IMR-90 (cell line): Measurements from ENCODE around the gene RALGPS1. TPM values are rescaled to one million over a fixed set of nuclear protein-coding genes. Genes with fewer than 3 reads are reported as not detected.
A peak's percentile ranks its signal among the peaks of the same experiment; 100 is the strongest.

Experiments used
- ATAC-seq: fragments of 200-7000 bp; cut with Tn5 transposase; 2 replicates; pipeline ENCODE4 v1.9.1; 2020; ENCODE audit warnings: low read depth, mild to moderate bottlenecking, moderate library complexity
- BruUV-seq: library from RNA; stranded (reverse); fragments of 400-500 nt; replicated peaks from 2 replicates; lab custom pipeline; 2021; lab: Mats Ljungman, UMichigan
- CTCF ChIA-PET: fragments of 300-600 bp; formaldehyde crosslinking; extraction: SDS; loops from one replicate; lab custom pipeline; 2021; ENCODE audit warnings: antibody characterized with exemption; lab: Yijun Ruan, JAX
- POLR2A ChIA-PET: fragments of 300-600 bp; sonication (Branson Sonifier 250); formaldehyde crosslinking; loops from one replicate; lab custom pipeline; 2022; ENCODE audit warnings: antibody characterized with exemption; ENCODE audit not compliant: unreplicated experiment; lab: Charles Lee
- DNase-seq: peaks from one replicate; pipeline ENCODE4 v3.0.0; 2013
- H2AFZ ChIP-seq: replicated peaks from 2 replicates; pipeline ENCODE3; 2013; ENCODE audit warnings: low read length, mild to moderate bottlenecking; ENCODE audit not compliant: poor library complexity
- H2AK5ac ChIP-seq: 2 replicates; pipeline ENCODE4 v1.6.1; 2013; ENCODE audit warnings: low read depth, low read length, inconsistent platforms
- H2AK9ac ChIP-seq: replicated peaks from 2 replicates; pipeline ENCODE3; 2013; ENCODE audit warnings: mild to moderate bottlenecking, low read depth, low read length, moderate library complexity; ENCODE audit not compliant: poor library complexity
- H2BK120ac ChIP-seq: 2 replicates; pipeline ENCODE4 v1.6.1; 2013; ENCODE audit warnings: low read depth, low read length, inconsistent platforms
- H2BK15ac ChIP-seq: 3 replicates; pipeline ENCODE4 v1.6.1; 2013; ENCODE audit warnings: low read depth, low read length, inconsistent platforms
- H2BK20ac ChIP-seq: 2 replicates; pipeline ENCODE4 v1.6.1; 2013; ENCODE audit warnings: low read depth, mild to moderate bottlenecking, inconsistent platforms, low read length, moderate library complexity
- H2BK5ac ChIP-seq: 2 replicates; pipeline ENCODE4 v1.6.1; 2013; ENCODE audit warnings: mild to moderate bottlenecking, low read depth, low read length, inconsistent platforms; ENCODE audit not compliant: poor library complexity, severe bottlenecking
- H3K14ac ChIP-seq: replicated peaks from 2 replicates; pipeline ENCODE4 v1.6.1; 2013; ENCODE audit warnings: low read depth, low read length, inconsistent platforms
- H3K18ac ChIP-seq: 2 replicates; pipeline ENCODE4 v1.6.1; 2013; ENCODE audit warnings: low read depth, low read length, control low read depth
- H3K23ac ChIP-seq: 2 replicates; pipeline ENCODE4 v1.6.1; 2013; ENCODE audit warnings: low read depth, low read length, inconsistent platforms
- H3K27ac ChIP-seq: 2 replicates; pipeline ENCODE4 v1.5.1; 2013; ENCODE audit warnings: mild to moderate bottlenecking, control low read depth, low read length; ENCODE audit not compliant: insufficient read depth
- H3K27me3 ChIP-seq: 2 replicates; pipeline ENCODE4 v1.6.1; 2013; ENCODE audit warnings: low read length; ENCODE audit not compliant: control insufficient read depth, insufficient read depth
- H3K36me3 ChIP-seq: 2 replicates; pipeline ENCODE4 v1.6.1; 2013; ENCODE audit warnings: low read length, mixed read lengths; ENCODE audit not compliant: control insufficient read depth, insufficient read depth
- H3K4ac ChIP-seq: 2 replicates; pipeline ENCODE4 v1.6.1; 2013; ENCODE audit warnings: low read depth, low read length, inconsistent platforms
- H3K4me1 ChIP-seq: 2 replicates; pipeline ENCODE4 v1.6.1; 2013; ENCODE audit warnings: low read length, mixed read lengths; ENCODE audit not compliant: control insufficient read depth, insufficient read depth
- H3K4me2 ChIP-seq: 2 replicates; pipeline ENCODE4 v1.6.1; 2013; ENCODE audit warnings: low read depth, mild to moderate bottlenecking, control low read depth, low read length, moderate library complexity
- H3K4me3 ChIP-seq: 2 replicates; pipeline ENCODE4 v1.5.1; 2013; ENCODE audit warnings: low read depth, mild to moderate bottlenecking, control low read depth, low read length, moderate library complexity; ENCODE audit not compliant: insufficient read depth
- H3K56ac ChIP-seq: 2 replicates; pipeline ENCODE4 v1.6.1; 2013; ENCODE audit warnings: low read length, inconsistent platforms; ENCODE audit not compliant: insufficient read depth; ENCODE audit errors: extremely low read depth
- H3K79me1 ChIP-seq, 2 experiments: 2 replicates each; pipeline ENCODE4 v1.6.1; 2013; ENCODE audit warnings: low read length in 2 of 2, inconsistent platforms in 1 of 2, low read depth in 1 of 2
- H3K9ac ChIP-seq: 2 replicates; pipeline ENCODE4 v1.6.1; 2013; ENCODE audit warnings: low read depth, low read length, control low read depth
- H3K9me1 ChIP-seq: 2 replicates; pipeline ENCODE4 v1.6.1; 2013; ENCODE audit warnings: low read length, inconsistent platforms; ENCODE audit not compliant: insufficient read depth
- H3K9me3 ChIP-seq: 2 replicates; pipeline ENCODE4 v1.6.1; 2013; ENCODE audit warnings: low read length; ENCODE audit not compliant: control insufficient read depth, insufficient read depth
- H4K20me1 ChIP-seq: 2 replicates; pipeline ENCODE4 v1.6.1; 2013; ENCODE audit warnings: low read length, inconsistent platforms; ENCODE audit not compliant: insufficient read depth
- H4K5ac ChIP-seq: 2 replicates; pipeline ENCODE4 v1.6.1; 2013; ENCODE audit warnings: mild to moderate bottlenecking, low read depth, low read length, control low read depth
- H4K8ac ChIP-seq, 2 experiments: 2 replicates each; pipeline ENCODE4 v1.6.1; 2013; ENCODE audit warnings: low read depth in 2 of 2, low read length in 2 of 2, control low read depth in 1 of 2, inconsistent platforms in 1 of 2
- H4K91ac ChIP-seq: 2 replicates; pipeline ENCODE4 v1.6.1; 2013; ENCODE audit warnings: low read depth, low read length, inconsistent platforms; ENCODE audit not compliant: insufficient read depth
- CEBPB ChIP-seq: IDR thresholded peaks from 2 replicates; pipeline ENCODE4 v1.6.1; 2012; ENCODE audit warnings: low read depth, low read length, improper control_type of control experiment
- NFE2L2 ChIP-seq: fragments of 150-350 bp; IDR thresholded peaks from 2 replicates; pipeline ENCODE4 v1.6.1; 2016; ENCODE audit warnings: low read depth, mild to moderate bottlenecking, low read length
- SMC3 ChIP-seq: fragments of 150-350 bp; IDR thresholded peaks from 2 replicates; pipeline ENCODE4 v1.6.1; 2016; ENCODE audit warnings: low read depth, mild to moderate bottlenecking, antibody characterized with exemption, low read length, moderate library complexity
- WGBS, 2 experiments: methylation state at CpG; one replicate each; pipeline versions ENCODE4 v1.1.5 to v1.1.7; 2013; ENCODE audit warnings: missing lambda C conversion rate in 2 of 2; ENCODE audit not compliant: insufficient read length in 1 of 2; ENCODE audit errors: extremely low coverage in 2 of 2; 5-methylcytosine and 5-hydroxymethylcytosine counted together
- dilution Hi-C: fragments of 300-500 bp; cut with HindIII; formaldehyde crosslinking; loops from one replicate; pipeline ENCODE4 v1.14.3; 2018; ENCODE audit warnings: low sequenced_read_pairs; ENCODE audit not compliant: unreplicated experiment
- in situ Hi-C: fragments of 300-500 bp; cut with MboI; formaldehyde crosslinking; loops from 3 replicates; pipeline ENCODE4 v1.14.3; 2019; ENCODE audit warnings: low sequenced_read_pairs, inconsistent platforms, mixed read lengths
- intact Hi-C: fragments of 100-400 bp; cut with micrococcal nuclease; formaldehyde crosslinking; loops from 2 replicates; pipeline ENCODE4 v1.10.0; 2022
- polyA plus RNA-seq, 3 experiments: library from polyadenylated mRNA; depleted of rRNA; stranded (reverse); fragments of >200 nt; gene quantifications; 2 replicates each; pipeline ENCODE4 v1.2.3, GENCODE V29; 2012; ENCODE audit warnings: low replicate concordance in 1 of 3
- total RNA-seq: library from RNA; depleted of rRNA; stranded (reverse); fragments of >200 nt; gene quantifications from 2 replicates; pipeline ENCODE4 v1.2.3, GENCODE V29; 2012

RALGPS1 gene
- total and polyA plus RNA-seq, 2 of the 4 experiments (the other 2 are of a cell fraction) = 0.90 to 2.8 TPM

DNA sequence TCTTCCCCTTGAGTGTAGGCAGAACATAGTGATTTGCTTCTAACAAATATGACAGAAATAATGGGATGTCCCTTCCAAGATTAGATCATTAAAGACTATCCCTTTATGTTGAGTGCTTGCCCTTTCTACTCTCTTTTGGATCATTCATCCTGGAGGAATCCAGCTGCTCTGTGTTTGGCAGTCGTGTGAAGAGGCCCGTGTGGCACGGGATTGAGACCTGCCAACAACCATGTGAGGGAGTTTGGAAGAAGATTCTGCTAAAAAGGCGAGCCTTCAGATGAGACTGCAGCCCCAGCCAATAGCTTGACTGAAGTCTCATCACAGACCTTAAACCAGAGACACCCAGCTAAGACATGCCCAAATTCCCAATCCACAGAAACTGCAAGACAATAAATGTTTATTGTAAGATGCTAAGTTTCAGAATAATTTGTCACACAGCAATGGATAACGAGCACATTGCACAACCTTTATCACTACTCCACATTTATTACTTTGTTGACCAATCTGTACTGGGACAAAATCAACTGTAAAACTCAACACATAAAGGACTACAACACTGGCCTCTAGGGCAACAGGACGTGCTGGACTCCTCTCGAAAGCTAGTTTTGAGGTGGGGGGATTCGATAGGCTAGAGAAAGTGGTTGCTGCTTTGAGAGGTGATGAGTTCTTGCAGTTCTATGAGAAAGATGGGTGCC is 165.0 kb downstream of the RALGPS1 start:
- H2BK5ac ChIP-seq = no peak overlapping the region
- CTCF ChIA-PET = no interaction called here
- no peak overlapping the region for H3K9ac ChIP-seq
- H3K4me3 ChIP-seq = no peak overlapping the region
- 0 out of 2 replicates have a peak, but pooled peaks cover 2% of the 10 kb centered on the region for H3K9me3 ChIP-seq
- no peak overlapping the region for H2AK9ac ChIP-seq
- no peak overlapping the region for H4K8ac ChIP-seq
- H3K36me3 ChIP-seq = no peaks in the 10 kb centered on the region
- no peaks in the 10 kb centered on the region for H4K20me1 ChIP-seq
- no peak overlapping the region for H3K14ac ChIP-seq
- intact Hi-C loops = no loop called here
- H3K9me1 ChIP-seq = 0 out of 2 replicates have a peak, but pooled peaks cover 2% of the 10 kb centered on the region
- H2BK20ac ChIP-seq = no peak overlapping the region
- H3K27ac ChIP-seq = no peak overlapping the region
- 90% methylated on average over 2 of the region's 8 CpGs; no CpG with 5 or more reads in 1 of the 2 experiments for WGBS, 2 experiments
- no peak overlapping the region for H2BK120ac ChIP-seq
- H3K79me1 ChIP-seq = no peaks in the 10 kb centered on the region
- TF ChIP-seq SMC3 = no peak
- no peak for TF ChIP-seq NFE2L2
- peak; percentile 39; the same call in 1 of the 2 replicates for TF ChIP-seq CEBPB
- no peak overlapping the region for H4K5ac ChIP-seq
- ATAC-seq (no peak), DNase-seq (no peak)
- no peak overlapping the region for H2BK15ac ChIP-seq
- POLR2A ChIA-PET = no interaction called here
- no TSS peak for BruUV-seq
- no peak overlapping the region for H3K4ac ChIP-seq
- H3K27me3 ChIP-seq = no peaks in the 10 kb centered on the region
- no peak overlapping the region for H3K18ac ChIP-seq
- peaks cover 11% of the 10 kb centered on the region for H3K4me1 ChIP-seq
- no peak overlapping the region for H3K56ac ChIP-seq
- H3K4me2 ChIP-seq = no peak overlapping the region
- no peak overlapping the region for H4K91ac ChIP-seq
- dilution Hi-C loops = no loop called here
- no peak overlapping the region for H2AFZ ChIP-seq
- H3K23ac ChIP-seq = no peak overlapping the region
- in situ Hi-C loops = no loop called here
- no peak overlapping the region for H2AK5ac ChIP-seq
